Activated gamma-delta T cell treated with anti-CD3 and anti-CD28 coated beads, Interleukin-2, amount 50 U/mL, for 16 hours (primary cell): ENCODE measurements around the gene NOTUM.
"Not testable (repeated sequence)": the region's sequence is repeated elsewhere in the genome, so short reads cannot be mapped to it uniquely, and the experiment has no call there.

ENCODE experiments used
- DNase-seq: peaks from one replicate; pipeline ENCODE4 v3.0.0-alpha.2; 2020; ENCODE audit warnings: low read depth

NOTUM gene

GRCh38 chr17:81957691-81958432, 3.1 kb downstream of the NOTUM start:
- no peak for DNase-seq

- no peak for DNase-seq
Observed at GRCh38 chr17:81956607-81957589, 4.1 kb downstream of the NOTUM start.

- no peak for DNase-seq
Observed at GRCh38 chr17:81955756-81956544, 5.0 kb downstream of the NOTUM start.

GRCh38 chr17:81955058-81955681, 5.8 kb downstream of the NOTUM start:
- DNase-seq = no peak

DNA sequence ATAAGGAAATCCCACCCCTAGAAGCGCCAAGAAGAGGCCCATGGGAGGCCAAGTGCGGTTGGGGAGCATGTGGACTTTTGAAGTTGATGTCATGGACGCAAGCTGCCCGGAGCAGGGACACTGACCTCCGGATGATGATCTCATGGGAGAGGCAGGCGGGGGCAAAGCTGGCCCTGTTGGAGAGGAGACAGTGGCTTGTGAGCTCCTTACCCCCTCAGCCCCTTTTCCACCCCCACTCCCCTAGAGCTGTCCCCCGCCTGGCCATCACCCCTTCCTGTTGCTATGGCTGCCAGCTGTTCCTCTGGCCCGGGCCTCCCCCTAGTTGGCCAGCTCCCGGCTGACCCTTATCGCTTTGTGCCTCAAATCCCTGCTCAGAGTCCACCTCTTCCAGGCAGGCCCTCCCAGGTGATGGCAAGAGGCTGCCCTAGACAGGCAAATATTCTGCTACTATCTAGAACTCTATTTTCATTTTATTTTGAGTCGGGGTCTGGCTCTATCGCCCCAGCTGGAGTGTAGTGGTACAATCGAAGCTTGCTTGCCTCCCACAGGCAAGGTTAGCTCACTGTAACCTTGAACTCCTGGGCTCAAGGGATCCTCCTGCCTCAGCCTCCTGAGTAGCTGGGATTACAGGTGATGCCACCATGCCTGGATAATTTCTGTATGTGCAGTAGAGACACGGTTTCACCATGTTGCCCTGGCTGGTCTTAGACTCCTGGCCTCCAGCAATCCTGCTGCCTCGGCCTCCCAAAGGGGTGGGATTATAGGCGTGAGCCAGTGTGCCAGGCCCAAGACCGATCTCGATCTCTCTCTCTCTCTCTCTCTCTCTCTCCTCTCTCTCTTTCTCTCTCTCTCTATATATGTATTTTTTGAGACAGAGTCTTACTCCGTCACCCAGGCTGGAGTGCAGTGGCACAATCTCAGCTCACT, 6.6 kb downstream of the NOTUM start:
- no peak for DNase-seq

DNA sequence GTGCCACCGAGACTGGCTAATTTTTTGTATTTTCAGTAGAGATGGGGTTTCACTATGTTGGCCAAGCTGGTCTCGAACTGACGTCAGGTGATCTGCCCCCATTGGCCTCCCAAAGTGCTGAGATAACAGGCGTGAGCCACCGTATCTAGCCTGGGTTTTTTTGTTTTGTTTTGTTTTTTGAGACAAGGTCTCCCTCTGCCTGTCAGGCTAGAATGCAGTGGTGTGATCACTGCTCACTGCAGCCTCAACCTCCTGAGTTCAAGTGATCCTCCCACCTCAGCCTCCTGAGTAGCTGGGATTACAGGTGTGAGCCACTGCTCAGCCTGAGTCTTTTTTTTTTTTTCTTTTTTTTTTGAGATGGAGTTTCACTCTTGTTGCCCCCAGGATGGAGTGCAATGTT, 7.5 kb downstream of the NOTUM start:
- not testable (repeated sequence) for DNase-seq

- DNase-seq = no peak
Observed at GRCh38 chr17:81952792-81953228, 8.2 kb downstream of the NOTUM start.

DNA sequence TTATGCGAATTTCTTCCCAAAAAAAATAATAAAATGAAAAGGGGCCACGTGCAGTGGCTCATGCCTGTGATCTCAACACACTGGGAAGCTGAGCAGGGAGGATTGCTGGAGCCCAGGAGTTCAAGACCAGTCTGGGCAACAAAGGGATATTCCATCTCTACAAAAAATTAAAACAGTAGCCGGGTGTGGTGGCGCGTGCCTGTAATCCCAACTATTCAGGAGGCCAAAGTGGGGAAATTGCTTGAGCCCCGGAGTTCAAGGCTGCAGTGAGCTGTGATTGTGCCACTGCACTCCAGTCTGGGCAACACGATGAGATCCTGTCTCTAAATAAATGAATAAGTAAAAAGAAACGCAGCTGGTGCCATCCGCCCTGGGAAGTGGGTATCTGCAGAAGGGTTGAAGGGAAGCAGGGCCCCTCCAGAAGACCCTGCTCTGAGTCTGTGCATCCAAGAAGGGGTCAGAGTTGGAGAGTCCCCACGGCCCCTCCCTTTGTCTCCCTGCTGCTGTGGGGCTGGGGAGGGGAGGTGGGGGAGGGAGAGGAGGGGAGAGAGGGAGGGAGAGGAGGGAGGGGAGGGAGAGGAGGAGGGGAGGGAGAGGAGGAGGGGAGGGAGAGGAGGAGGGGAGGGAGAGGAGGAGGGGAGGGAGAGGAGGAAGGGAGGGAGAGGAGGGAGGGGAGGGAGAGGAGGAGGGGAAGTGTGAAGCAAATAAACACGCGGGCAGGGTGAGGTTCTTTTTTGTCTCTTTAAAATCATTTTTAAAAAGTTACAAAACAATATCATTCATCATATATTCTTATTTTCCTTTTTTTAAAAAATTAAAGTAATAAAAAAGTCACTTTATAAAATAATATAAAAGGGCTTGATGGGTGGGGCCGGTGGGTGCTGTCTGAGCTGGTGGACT, 9.0 kb downstream of the NOTUM start:
- DNase-seq = no peak

GRCh38 chr17:81950501-81950900, 10.5 kb downstream of the NOTUM start:
- DNase-seq = no peak

GRCh38 chr17:81948635-81949378, 12.2 kb downstream of the NOTUM start:
- no peak for DNase-seq

GRCh38 chr17:81947189-81947588, 13.8 kb downstream of the NOTUM start, which contains the start of gene MYADML2:
Gene MYADML2, minus strand, starts transcription at chr17:81947233. Its CDS starts 5,492 bp downstream, at chr17:81941741.
- DNase-seq = no peak

DNA sequence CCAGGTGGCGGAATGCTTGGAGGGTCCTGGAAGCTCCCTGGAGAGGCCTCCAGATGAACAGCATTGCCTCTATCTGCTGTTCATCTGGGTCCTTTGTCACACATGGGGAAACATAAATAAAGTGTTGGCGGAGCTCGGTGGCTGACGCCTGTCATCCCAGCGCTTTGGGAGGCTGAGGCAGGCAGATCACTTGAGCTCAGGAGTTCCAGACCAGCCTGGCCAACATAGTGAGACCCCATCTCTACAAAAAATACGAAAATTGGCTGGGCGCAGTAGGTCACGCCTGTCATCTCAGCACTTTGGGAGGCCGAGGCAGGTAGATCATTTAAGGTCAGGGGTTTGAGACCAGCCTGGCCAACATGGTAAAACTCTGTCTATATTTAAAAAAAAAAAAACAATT, 16.1 kb downstream of the NOTUM start:
- DNase-seq = no peak

- no peak for DNase-seq
Observed at GRCh38 chr17:81942167-81942553, 18.8 kb downstream of the NOTUM start.

DNA sequence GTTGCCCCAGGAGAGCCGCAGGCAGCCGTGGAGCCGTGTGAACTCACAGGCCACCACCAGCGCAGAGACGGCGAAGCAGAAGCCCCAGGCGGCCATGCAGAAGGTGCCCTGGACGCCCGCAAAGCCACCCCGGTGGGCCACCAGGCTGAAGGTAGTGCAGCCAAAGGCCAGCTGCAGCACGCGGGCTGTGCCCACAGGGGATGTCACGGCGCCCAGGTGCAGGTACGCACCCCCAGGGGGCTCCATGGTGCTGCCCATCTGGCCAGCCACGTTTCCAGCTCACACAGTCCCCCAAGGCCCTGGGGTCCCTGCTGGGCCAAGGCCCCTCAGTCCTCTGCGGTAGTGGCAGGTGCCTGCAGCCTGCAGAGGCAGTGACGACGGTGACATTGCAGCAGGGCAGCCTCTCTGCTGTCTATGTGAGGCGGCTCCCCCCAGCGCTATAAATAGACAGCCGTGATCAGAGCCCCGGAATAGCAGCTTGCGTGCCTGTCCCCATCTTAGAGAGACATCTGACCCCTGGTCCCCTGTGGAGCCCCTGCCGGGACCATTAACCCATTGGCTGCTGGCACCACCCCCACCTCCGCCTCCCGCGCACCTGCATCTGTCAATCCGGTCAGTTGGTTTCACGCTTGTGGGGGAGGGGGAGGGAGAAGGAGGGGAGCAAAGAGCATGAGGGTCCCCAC, 19.4 kb downstream of the NOTUM start:
- DNase-seq = no peak

- DNase-seq = no peak
Observed at GRCh38 chr17:81940538-81941483, 20.2 kb downstream of the NOTUM start.

DNA sequence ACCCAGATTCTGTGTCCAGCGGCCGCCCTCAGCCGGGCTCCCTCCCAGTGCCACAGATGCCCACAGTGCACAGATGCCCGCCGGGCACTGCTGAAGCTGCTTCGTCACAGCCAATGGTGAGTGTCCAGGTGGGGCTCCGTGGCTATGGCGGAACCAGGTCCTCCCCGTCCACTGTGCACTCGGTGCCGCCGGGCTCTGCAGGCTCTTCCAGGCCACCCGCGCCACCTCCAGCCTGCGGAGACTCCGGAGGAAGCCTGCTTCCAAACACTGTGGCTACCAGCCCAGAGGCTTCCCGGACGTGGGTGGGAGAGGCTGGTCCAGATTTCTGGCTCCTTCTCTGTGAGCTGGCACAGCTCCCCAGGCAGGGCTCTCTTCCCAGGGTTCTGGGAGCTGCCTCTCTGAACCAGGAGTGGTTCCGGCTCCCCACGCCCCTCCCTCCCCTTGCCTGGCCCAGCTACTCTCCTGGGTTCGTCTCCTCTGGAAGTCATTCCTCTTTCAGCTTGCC, 21.1 kb downstream of the NOTUM start:
- DNase-seq = no peak

- DNase-seq = no peak
Observed at GRCh38 chr17:81939218-81939617, 21.8 kb downstream of the NOTUM start.
